Measurements from ENCODE around the gene NUDT3.
"Not testable (repeated sequence)": the region's sequence is repeated elsewhere in the genome, so short reads cannot be mapped to it uniquely, and the experiment has no call there.

Gene NUDT3

DNA sequence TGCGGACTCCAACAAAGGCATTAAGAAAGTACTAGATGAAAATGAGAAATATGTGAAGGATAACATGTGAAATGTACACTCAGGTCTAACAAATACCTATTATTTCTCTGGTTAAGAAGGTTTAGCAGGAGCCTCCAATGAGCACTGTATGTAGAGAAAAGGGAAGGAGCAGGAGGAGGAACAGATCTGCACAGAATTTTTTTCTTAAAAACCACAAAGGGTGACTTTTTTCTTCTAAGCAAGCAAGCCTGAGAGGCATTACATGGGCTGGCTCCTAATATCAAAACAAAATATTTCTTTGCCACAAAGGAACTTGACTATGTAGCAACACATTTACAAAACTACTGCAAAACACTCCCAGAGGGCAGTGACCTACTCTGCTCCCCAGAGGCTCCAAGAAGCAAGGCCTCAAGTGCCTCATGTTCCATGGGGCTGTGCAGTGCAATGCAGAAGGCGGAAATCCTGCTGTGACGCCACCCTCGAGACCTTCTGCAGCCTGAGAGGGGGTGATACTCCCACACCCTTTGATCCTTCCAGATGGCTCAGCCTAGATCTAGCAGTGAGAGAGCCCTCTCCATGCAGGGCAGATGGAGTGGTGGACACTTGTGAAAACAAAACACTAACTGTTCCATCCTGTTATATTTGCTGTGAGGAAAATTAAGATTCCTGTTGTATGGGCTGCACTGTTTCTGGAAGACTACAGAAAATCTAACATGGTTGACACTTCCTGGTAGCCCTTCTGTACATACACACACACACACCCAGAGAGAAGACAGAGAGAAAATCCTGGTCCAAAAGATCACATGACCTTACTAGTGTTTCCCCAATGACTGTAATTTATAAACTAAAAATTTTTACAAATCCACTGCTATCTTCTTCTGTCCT, 107.7 kb downstream of the NUDT3 start:
- FAIRE-seq, result no peak

DNA sequence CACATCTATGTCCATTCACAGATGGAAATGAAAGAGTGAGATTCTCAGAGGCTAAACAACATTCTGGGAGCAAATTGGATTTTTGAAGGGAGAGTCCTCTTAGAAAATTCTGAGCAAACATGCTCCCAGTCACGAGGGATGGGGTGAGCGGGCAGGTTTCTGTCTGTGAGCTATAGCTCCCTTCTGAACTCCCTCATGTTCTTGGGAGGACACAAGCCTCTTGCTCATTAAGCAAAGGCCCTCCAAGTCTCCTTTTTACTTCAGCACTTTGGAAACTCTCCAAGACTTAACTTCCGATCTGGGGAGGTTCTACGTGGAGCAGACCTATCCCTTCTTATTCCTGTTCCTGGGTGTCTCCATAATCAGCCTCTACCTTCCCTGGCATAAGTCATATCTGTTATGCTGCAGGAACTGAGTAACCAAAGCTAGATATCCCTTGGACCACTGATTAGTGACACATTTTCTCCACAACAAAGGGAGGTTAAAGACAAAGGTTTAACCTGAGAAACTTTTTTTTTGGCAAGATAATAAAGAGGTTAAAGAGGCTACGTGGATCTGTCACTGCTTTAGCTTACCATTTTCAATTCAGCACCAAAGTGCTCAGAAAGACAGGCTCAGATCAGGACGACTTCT, 110.7 kb downstream of the NUDT3 start:
- no peak for FAIRE-seq

- no peak for FAIRE-seq
Measured at GRCh38 chr6:34280216-34280615, 112.3 kb downstream of the NUDT3 start.

DNA sequence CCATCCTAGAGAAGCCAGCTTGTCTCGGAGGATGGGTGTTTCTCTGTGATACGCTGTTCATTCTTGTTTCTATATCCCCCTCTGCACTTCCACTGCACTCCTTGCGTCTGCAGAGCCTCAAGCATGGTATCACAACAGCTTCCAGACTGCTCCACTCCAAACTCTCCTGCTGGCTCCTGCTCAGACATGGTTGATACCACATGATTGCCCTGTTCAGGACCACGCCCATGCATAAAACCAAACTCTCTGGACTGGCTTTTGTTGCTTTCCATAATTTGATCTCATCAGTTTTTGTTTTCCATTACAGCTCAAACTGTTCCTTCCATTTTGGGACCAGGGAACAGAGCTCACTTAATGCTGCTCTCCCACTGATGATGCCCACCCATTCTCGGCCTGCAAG, 113.6 kb downstream of the NUDT3 start:
- no peak for FAIRE-seq

- FAIRE-seq, result no peak
Measured at GRCh38 chr6:34277763-34278112, 114.7 kb downstream of the NUDT3 start.

DNA sequence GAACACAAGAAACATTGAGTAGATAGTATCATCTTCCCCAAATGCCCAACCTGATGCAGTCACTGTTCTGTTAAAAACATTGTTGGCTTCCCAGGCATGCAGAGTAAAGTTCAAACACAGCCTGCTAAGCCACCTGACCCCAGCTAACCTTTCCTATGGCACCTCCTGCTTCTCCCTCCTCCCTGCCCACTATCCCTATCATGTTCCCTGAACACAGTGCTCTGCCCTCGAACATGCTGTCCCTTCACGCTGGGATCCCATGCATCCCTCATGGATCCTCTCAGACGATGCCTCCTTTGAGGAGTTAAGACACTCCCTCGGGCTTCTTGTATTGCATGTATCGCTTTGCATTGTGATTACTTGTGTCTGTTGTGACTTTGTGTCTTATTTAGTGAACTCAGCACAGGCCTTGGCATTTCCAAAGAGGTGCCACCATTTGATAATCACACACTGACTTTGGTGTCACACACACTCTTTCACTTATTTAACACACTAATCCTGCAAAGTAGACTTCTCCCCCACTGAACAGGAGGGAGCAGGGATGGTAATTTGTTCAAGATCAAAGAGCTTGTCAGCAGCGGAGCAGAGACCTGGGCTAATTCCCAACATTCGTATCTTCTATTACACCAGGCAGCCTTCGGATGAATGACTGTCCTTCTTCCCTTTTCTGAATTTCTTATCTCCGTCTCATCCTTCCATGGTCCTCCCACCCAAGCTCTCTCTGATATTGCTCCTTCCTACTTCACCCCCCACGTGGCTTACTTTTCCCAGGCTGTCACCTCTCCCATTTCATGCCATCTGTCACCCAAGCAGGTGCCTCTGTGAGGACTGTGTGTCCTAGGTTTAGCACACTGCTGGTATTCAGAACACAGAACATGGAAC, 115.3 kb downstream of the NUDT3 start:
- no peak for FAIRE-seq

GRCh38 chr6:34276191-34276590, 116.3 kb downstream of the NUDT3 start:
- FAIRE-seq, result no peak

DNA sequence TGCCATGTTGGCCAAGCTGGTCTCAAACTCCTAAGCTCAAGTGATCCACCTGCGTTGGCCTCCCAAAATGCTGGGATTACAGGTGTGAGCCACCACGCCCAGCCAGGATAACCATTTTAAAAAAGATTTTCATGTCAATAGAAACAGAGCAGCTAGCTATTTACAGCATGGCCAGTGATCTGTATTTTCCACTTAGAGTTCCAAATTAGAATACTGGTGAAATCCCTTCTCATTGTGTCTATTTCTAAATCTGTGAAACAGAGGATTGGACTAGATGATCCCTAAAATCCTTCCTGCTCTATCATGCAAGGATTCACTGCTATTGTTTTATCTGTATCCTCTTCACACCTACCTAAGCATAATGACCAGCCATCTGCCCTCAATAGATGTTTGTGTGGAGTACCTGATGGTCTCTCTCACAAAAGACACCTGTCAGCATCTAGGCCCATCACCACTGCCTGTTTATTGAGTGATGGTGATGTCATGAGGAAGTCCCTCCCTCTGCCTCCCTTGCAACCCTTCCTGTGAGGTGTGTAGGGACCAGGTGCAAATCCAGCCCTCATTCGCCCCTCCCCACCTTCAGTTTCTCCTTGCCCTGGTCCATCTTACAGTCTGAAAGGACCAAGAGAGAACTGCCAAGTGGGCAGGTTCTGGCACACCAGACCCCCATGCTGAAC, 117.2 kb downstream of the NUDT3 start:
- FAIRE-seq, result no peak

GRCh38 chr6:34274129-34274528, 118.3 kb downstream of the NUDT3 start:
- no peak for FAIRE-seq

DNA sequence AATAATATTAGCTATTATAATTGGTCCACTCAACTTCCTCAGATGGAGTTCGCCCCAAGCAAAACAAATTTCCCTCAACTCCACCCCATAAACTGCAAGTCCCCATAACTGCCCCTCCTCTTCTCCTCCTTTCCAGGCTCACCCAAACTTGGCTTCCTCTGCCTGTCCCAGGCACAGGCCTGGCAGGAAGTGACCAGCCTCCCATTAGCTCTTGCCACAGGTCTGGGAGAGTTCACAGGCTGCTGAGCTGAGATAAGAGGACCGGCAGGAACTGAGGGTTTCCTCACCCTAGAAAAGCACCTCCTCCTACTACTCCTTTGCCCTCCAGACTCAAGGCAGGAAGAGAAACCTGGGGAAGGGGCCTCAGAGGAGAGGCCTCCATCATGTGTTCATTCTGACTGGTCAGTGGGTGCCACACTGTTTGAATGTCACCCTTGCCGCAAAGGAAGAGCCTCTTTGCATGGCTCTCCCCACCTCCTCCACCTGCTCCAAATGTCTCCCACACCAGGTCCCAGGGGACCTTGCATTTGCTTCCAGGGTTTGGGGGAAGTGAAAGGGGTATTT, 119.1 kb downstream of the NUDT3 start:
- no peak for FAIRE-seq

- FAIRE-seq, result no peak
Measured at GRCh38 chr6:34272013-34272926, 120.2 kb downstream of the NUDT3 start.

- not testable (repeated sequence) for FAIRE-seq
Measured at GRCh38 chr6:34269658-34270341, 122.7 kb downstream of the NUDT3 start.

DNA sequence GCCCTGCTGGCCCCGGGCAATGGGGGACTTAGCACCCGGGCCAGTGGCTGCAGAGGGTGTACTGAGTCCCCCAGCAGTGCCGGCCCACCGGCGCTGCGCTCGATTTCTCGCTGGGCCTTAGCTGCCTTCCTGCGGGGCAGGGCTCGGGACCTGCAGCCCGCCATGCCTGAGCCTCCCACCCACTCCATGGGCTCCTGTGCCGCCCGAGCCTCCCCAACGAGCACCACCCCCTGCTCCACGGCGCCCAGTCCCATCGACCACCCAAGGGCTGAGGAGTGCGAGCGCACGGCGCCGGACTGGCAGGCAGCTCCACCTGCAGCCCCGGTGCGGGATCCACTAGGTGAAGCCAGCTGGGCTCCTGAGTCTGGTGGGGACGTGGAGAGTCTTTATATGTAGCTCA, 123.3 kb downstream of the NUDT3 start:
- not testable (repeated sequence) for FAIRE-seq

- no peak for FAIRE-seq
Measured at GRCh38 chr6:34267746-34268145, 124.7 kb downstream of the NUDT3 start.

DNA sequence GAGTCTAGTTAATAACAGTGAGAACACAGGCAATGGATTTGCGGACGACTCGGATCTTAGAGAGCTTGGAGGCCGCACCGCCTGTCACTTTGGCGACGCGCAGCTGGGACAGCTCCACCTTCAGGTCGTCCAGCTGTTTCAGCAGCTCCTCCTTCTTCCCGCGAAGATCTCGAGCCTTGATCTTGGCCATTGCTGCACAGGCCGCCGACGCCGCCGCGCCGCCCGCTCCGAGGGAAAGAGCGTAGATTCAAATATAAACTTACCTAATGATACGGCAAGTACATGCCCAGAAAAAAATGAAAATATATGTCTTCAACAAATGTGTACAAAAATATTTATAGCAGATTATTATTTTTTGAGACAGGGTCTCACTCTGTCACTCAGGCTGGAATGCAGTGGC, 129.0 kb downstream of the NUDT3 start:
- not testable (repeated sequence) for FAIRE-seq

DNA sequence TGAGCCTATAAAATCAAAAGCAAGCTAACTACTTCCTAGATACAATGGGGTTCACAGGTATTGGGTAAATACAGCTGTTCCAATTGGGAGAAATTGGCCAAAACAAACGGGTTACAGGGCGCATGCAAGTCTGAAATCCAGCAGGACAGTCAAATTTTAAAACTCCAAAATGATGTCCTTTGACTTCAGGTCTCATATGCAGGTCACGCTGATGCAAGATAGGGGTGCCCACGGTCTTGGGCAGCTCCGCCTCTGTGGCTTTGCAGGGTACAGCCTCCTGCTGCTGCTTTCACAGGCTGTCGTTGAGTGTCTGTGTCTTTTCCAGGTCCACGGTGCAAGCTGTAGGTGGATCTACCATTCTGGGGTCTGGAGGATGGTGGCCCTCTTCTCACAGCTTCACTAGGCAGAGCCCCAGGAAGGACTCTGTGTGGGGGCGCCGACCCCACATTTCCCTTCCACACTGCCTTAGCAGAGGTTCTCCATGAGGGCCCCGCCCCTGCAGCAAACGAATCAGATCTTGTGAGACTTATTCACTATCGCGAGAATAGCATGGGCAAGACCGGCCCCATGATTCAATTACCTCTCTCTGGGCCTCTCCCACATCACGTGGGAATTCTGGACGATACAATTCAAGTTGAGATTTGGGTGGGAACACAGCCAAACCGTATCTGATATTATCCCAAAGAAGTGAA, 131.7 kb downstream of the NUDT3 start:
- FAIRE-seq, result no peak

- no peak for FAIRE-seq
Measured at GRCh38 chr6:34259529-34260069, 132.9 kb downstream of the NUDT3 start.

- FAIRE-seq, result not testable (repeated sequence)
Measured at GRCh38 chr6:34252395-34252794, 140.1 kb downstream of the NUDT3 start.

- no peak for FAIRE-seq
Measured at GRCh38 chr6:34249469-34250261, 142.8 kb downstream of the NUDT3 start.

All from islet of Langerhans (tissue), 1 donor.